Measurements from ENCODE around the gene ROR1. TPM values are rescaled to one million over a fixed set of nuclear protein-coding genes. Genes with fewer than 3 reads are reported as not detected.

The ROR1 gene
- total and polyA plus RNA-seq, 9 of the 15 experiments (the other 6 are each of a cell fraction or from before 2014, with no cell fraction given) = 0.02 TPM; not detected in 8

DNA sequence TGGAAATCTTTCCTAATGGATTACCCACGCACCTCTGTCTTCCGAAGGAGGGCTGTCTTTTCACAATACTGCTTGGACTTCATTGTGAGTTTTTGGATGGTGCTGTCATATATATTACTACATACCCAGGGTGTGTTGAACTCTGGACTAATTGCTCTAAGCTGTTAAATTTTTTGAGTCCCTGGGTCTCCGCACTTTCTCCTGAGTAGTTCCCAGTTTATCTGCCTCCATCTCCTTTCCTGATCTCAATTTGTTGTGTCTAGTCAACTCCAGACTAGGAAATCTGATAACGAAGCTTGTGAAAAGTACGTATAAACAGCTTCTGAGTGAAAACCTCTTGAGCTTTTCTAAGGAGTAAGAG, 211.1 kb downstream of the ROR1 start (continued):
- TF ChIP-seq, protein P1, sequence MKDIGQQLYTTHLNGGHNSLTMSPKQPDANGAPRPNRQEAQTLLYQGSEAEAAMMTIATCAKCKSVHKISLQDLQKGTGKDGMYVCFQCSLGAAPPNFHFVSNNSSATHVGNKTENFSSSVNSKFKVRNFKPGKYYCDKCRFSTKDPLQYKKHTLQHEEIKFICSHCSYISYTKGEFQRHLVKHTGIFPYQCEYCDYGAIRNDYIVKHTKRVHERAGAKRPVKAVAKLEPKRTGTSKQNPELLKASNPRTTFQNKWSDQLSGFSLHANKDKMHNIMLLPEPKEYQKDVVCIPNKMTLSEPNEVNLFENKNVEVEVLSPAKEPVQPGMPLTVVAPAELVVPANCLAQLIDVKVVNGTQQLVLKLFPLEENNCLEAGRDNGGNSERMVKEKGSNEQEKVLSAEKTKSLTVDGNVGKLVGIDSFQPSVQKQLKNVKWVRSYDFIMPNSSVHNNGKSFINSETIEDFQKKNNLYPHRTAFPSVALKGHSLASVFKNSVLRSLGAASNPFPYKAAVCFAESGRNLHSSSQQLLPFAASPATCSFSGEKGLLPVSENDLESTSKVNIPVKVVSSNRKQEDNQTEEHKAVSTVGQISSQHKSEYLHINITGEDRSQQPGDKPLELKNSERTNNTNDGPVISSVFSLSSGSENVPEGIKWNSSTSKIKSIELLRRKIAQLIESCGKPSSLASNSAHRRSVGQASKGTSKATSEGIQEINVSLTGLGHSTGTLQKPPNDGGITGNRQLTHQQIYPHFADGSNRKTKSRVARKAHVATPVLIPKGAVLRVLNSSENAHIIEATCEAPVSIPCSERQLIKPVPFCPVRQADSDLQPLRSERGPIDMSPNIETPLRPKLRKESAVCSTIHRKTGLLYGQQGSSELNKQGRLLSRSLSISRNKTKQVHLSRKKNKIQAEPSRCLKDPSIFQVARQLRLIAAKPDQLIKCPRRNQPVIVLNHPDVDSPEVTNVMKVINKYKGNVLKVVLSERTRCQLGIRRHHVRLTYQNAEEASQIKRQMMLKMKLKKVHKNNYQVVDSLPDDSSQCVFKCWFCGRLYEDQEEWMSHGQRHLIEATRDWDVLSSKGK (CRISPR knock-in tag; IDR thresholded peaks at IDR 0.05) = no peak
- no peak for TF ChIP-seq KLF16 (IDR thresholded peaks at IDR 0.05)
- no peak for TF ChIP-seq CBX2 (IDR thresholded peaks at IDR 0.05; ENCODE audit: insufficient read depth, low read length, poor library complexity, severe bottlenecking)
- TF ChIP-seq MCM7 (IDR thresholded peaks at IDR 0.05) = no peak
- TF ChIP-seq, protein P2, sequence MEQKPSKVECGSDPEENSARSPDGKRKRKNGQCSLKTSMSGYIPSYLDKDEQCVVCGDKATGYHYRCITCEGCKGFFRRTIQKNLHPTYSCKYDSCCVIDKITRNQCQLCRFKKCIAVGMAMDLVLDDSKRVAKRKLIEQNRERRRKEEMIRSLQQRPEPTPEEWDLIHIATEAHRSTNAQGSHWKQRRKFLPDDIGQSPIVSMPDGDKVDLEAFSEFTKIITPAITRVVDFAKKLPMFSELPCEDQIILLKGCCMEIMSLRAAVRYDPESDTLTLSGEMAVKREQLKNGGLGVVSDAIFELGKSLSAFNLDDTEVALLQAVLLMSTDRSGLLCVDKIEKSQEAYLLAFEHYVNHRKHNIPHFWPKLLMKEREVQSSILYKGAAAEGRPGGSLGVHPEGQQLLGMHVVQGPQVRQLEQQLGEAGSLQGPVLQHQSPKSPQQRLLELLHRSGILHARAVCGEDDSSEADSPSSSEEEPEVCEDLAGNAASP (IDR thresholded peaks at IDR 0.05) = no peak
- no peak for TF ChIP-seq ZNF551 (CRISPR knock-in tag; IDR thresholded peaks at IDR 0.05)
- no peak for TF ChIP-seq POLR3G (IDR thresholded peaks at IDR 0.05; ENCODE audit: extremely low read depth, insufficient read length, insufficient replicate concordance)
- no peak for TF ChIP-seq SAFB (IDR thresholded peaks at IDR 0.05; ENCODE audit: borderline replicate concordance, low read depth, low read length)
- TF ChIP-seq ADNP (tag; IDR thresholded peaks at IDR 0.05) = no peak
- TF ChIP-seq, protein P3, sequence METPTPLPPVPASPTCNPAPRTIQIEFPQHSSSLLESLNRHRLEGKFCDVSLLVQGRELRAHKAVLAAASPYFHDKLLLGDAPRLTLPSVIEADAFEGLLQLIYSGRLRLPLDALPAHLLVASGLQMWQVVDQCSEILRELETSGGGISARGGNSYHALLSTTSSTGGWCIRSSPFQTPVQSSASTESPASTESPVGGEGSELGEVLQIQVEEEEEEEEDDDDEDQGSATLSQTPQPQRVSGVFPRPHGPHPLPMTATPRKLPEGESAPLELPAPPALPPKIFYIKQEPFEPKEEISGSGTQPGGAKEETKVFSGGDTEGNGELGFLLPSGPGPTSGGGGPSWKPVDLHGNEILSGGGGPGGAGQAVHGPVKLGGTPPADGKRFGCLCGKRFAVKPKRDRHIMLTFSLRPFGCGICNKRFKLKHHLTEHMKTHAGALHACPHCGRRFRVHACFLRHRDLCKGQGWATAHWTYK (CRISPR knock-in tag; IDR thresholded peaks at IDR 0.05) = no peak
